ENCODE data around the gene LAMB2. TPM values are rescaled to one million over a fixed set of nuclear protein-coding genes. Genes with fewer than 3 reads are reported as not detected.

The LAMB2 gene
- total RNA-seq, 3 donors from 2014 or later (not counting 1 experiment from before 2014, with no cell fraction given), result 0.75 to 1.7 (median 1.2) TPM

- Histone ChIP-seq H3K27ac (ENCODE audit: low read length) (no peak overlapping the region), H3K27me3 (ENCODE audit: control insufficient read depth, insufficient read depth, low read length) (no peaks in the 10 kb centered on the region), H3K4me1 (ENCODE audit: control insufficient read depth, insufficient read depth, low read length) (peaks cover 18% of the 10 kb centered on the region), H3K4me3 (ENCODE audit: low read length) (no peak overlapping the region), H3K36me3 (ENCODE audit: control insufficient read depth, insufficient read depth, low read length) (peaks cover 49% of the 10 kb centered on the region), H3K9me3 (ENCODE audit: control insufficient read depth, insufficient read depth, low read length) (no peaks in the 10 kb centered on the region)
- H3K27ac Mint-ChIP-seq, result no peak overlapping the region
- intact Hi-C loops (cut with micrococcal nuclease), result no loop called here
- ATAC-seq, result no peak
- no peak for DNase-seq
- no peaks in the 10 kb centered on the region for H3K27me3 Mint-ChIP-seq (ENCODE audit: low read depth in 2 of 2)
- no peaks in the 10 kb centered on the region for H3K36me3 Mint-ChIP-seq
- 99% methylated on average over 11 of the region's 11 CpGs for WGBS (ENCODE audit: insufficient coverage)
- H3K4me1 Mint-ChIP-seq, result peaks cover 23 to 26% of the 10 kb centered on the region in 2 donors
- H3K9me3 Mint-ChIP-seq, result no peaks in the 10 kb centered on the region
- H3K4me3 Mint-ChIP-seq, result no peak overlapping the region
- TF ChIP-seq CTCF (IDR thresholded peaks at IDR 0.05), result no peak
Measured at GRCh38 chr3:49100046-49100615, 32.7 kb downstream of the LAMB2 start.

DNA sequence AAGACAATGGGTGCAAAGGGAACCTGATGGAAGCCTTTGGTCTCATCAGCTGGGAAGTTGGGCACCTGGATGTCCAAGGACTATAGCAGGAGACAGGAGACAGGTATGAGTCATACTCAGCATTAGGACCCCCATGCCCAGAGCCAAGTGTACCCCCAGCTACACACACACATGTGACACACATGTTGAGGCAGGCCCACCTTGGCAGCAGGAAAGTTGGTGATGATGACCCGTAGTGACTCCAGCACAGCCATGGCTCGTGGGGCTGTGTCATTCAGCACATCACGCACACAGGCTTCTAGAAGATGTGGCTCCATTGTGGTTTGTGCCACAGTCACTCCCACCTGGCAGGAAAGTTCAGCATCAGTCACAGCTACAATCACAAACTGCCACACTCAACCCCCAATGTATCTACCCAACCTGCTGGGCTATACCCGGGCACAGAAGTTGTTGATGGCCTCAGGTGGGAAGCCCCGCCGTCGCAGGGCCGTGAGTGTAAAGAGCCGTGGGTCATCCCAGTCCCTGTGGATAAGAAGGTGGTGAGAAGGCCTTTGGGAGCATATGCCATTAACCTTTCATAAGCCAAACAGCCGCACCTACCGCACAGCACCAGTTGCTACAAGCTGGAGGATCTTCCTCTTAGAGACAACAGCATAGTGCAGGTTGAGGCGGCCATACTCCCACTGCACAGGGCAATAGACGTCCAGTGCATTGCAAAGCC is 33.8 kb downstream of the LAMB2 start:
- Histone ChIP-seq H3K4me3 (ENCODE audit: low read length) (no peak overlapping the region), H3K4me1 (ENCODE audit: control insufficient read depth, insufficient read depth, low read length) (peaks cover 20% of the 10 kb centered on the region), H3K36me3 (ENCODE audit: control insufficient read depth, insufficient read depth, low read length) (peaks cover 49% of the 10 kb centered on the region), H3K9me3 (ENCODE audit: control insufficient read depth, insufficient read depth, low read length) (no peaks in the 10 kb centered on the region), H3K27ac (ENCODE audit: low read length) (no peak overlapping the region), H3K27me3 (ENCODE audit: control insufficient read depth, insufficient read depth, low read length) (no peaks in the 10 kb centered on the region)
- ATAC-seq (no peak), DNase-seq (no peak)
- peaks cover 12 to 23% of the 10 kb centered on the region in 2 donors for H3K4me1 Mint-ChIP-seq
- intact Hi-C loops (cut with micrococcal nuclease), result no loop called here
- no peak overlapping the region for H3K27ac Mint-ChIP-seq
- H3K36me3 Mint-ChIP-seq, result no peaks in the 10 kb centered on the region
- no peak overlapping the region for H3K4me3 Mint-ChIP-seq
- H3K27me3 Mint-ChIP-seq (ENCODE audit: low read depth in 2 of 2), result no peaks in the 10 kb centered on the region
- no peaks in the 10 kb centered on the region for H3K9me3 Mint-ChIP-seq
- 98% methylated on average over 13 of the region's 13 CpGs for WGBS (ENCODE audit: insufficient coverage)
- TF ChIP-seq CTCF (IDR thresholded peaks at IDR 0.05), result no peak

- no peak overlapping the region for H3K27ac Mint-ChIP-seq
- peaks cover 14% of the 10 kb centered on the region for H3K4me1 ChIP-seq (ENCODE audit: control insufficient read depth, insufficient read depth, low read length)
- H3K4me3 Mint-ChIP-seq, result no peak overlapping the region
- H3K27me3 ChIP-seq (ENCODE audit: control insufficient read depth, insufficient read depth, low read length), result no peaks in the 10 kb centered on the region
- TF ChIP-seq CTCF (IDR thresholded peaks at IDR 0.05), result no peak
- H3K27ac ChIP-seq (ENCODE audit: low read length), result no peak overlapping the region
- no peak overlapping the region for H3K4me3 ChIP-seq (ENCODE audit: low read length)
- peaks cover 49% of the 10 kb centered on the region for H3K36me3 ChIP-seq (ENCODE audit: control insufficient read depth, insufficient read depth, low read length)
- peaks cover 6 to 21% of the 10 kb centered on the region in 2 donors for H3K4me1 Mint-ChIP-seq
- no peaks in the 10 kb centered on the region for H3K9me3 ChIP-seq (ENCODE audit: control insufficient read depth, insufficient read depth, low read length)
- 67% methylated on average over 4 of the region's 5 CpGs for WGBS (ENCODE audit: insufficient coverage)
- ATAC-seq (no peak), DNase-seq (no peak)
- intact Hi-C loops (cut with micrococcal nuclease), result no loop called here
- no peaks in the 10 kb centered on the region for H3K36me3 Mint-ChIP-seq
- H3K27me3 Mint-ChIP-seq (ENCODE audit: low read depth in 2 of 2), result no peaks in the 10 kb centered on the region
- no peaks in the 10 kb centered on the region for H3K9me3 Mint-ChIP-seq
Measured at GRCh38 chr3:49098429-49098828, 34.4 kb downstream of the LAMB2 start.
